ENCODE measurements around the gene ADCY3. TPM values are rescaled to one million over a fixed set of nuclear protein-coding genes. Genes with fewer than 3 reads are reported as not detected.

The ADCY3 gene
- total RNA-seq, 1 experiment from 2014 or later, result 39.5 TPM

DNA sequence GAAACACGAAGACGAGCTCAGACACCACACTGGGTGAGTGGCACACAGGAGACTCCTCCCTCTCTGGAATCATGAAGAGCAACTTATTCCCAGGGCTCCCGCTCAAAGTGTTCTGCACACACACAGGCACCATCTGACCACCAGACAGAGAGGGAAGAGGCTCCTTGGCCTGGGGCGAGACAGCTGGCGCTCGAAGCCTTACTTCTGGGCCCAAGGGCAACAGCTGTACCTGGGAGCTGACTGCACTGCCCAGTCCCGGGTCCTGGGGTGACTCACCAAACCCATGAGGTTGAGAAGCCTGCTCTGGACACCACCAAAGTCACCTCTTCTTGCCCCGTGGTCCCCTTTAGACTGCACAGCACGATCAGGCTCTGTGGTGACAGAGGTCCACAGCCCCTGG, 42.4 kb downstream of the ADCY3 start:
- Histone ChIP-seq H3K27me3 (ENCODE audit: insufficient read depth, low read length) (no peaks in the 10 kb centered on the region), H2AK5ac (ENCODE audit: insufficient read length, low read length) (no peak overlapping the region), H3K4me2 (ENCODE audit: insufficient read depth, insufficient read length, low read length) (no peak overlapping the region), H3K79me2 (ENCODE audit: insufficient read depth, low read length) (no peaks in the 10 kb centered on the region), H4K91ac (ENCODE audit: insufficient read length, low read depth, low read length) (no peak overlapping the region), H3K4me1 (ENCODE audit: insufficient read depth, low read length) (no peaks in the 10 kb centered on the region), H3K23me2 (ENCODE audit: insufficient read length, low read depth, low read length, poor library complexity, severe bottlenecking) (no peaks in the 10 kb centered on the region), H2BK15ac (ENCODE audit: low read depth, low read length) (no peak overlapping the region), H3K79me1 (ENCODE audit: insufficient read depth, low read depth, low read length, poor library complexity, severe bottlenecking) (no peaks in the 10 kb centered on the region), H4K8ac (replicated peaks; ENCODE audit: insufficient read length, low read depth, low read length) (no peak overlapping the region), H2BK12ac (ENCODE audit: insufficient read length, low read depth, low read length) (no peak overlapping the region), H3K4ac (ENCODE audit: low read depth, low read length) (no peak overlapping the region), H3K9me3 (ENCODE audit: control insufficient read depth, low read depth, low read length) (no peaks in the 10 kb centered on the region), H3K23ac (ENCODE audit: insufficient read length, low read depth, low read length) (no peak overlapping the region), H4K20me1 (ENCODE audit: control insufficient read depth, insufficient read depth, insufficient read length) (no peaks in the 10 kb centered on the region), H2AFZ (ENCODE audit: low read length) (no peak overlapping the region), H4K5ac (ENCODE audit: insufficient read length, low read depth, low read length) (no peak overlapping the region), H3K14ac (ENCODE audit: insufficient read depth, low read length) (no peak overlapping the region), H3K56ac (ENCODE audit: insufficient read length, low read depth, low read length) (no peak overlapping the region), H3T11ph (ENCODE audit: low read length) (no peak overlapping the region), H2BK120ac (ENCODE audit: low read depth, low read length, poor library complexity, severe bottlenecking) (no peak overlapping the region), H3K18ac (ENCODE audit: insufficient read length, low read depth, low read length) (no peak overlapping the region), H3K9ac (ENCODE audit: extremely low read depth, insufficient read length, low read length) (no peak overlapping the region), H3K27ac (ENCODE audit: insufficient read length, low read depth, low read length) (no peak overlapping the region), H2BK20ac (ENCODE audit: low read depth, low read length, poor library complexity, severe bottlenecking) (no peak overlapping the region), H2BK5ac (ENCODE audit: insufficient read length, low read length) (no peak overlapping the region)
- Mint-ChIP-seq H3K4me3 (no peak overlapping the region), H3K4me1 (peaks cover 6 to 8% of the 10 kb centered on the region in 2 experiments; a peak in 2 of 4 replicates), H3K27me3 (ENCODE audit: low read depth) (no peaks in the 10 kb centered on the region), H3K36me3 (ENCODE audit: insufficient read depth in 1 of 3, low read depth in 3 of 3) (peaks cover 0 to 3% (median 0%) of the 10 kb centered on the region in 3 experiments; a peak in 2 of 7 replicates), H3K27ac (no peak overlapping the region), H3K9me3 (no peaks in the 10 kb centered on the region)
- WGBS (ENCODE audit: extremely low coverage, insufficient read length, low lambda C conversion rate), result no CpG with 5 or more reads among the region's 9 CpGs
- DNase-seq, result no peak
- TF ChIP-seq CTCF (conservative IDR thresholded peaks at IDR 0.05), result no peak

Data from H9 (cell line).